Immature natural killer cell (primary cell): ENCODE data around the gene STARD4. TPM values are rescaled to one million over a fixed set of nuclear protein-coding genes. Genes with fewer than 3 reads are reported as not detected.

Experiments
- DNase-seq, 3 donors: peaks; one replicate each; pipeline ENCODE4 v3.0.0; 2022; ENCODE audit warnings: mixed read lengths in 1 of 3
- H3K27ac Mint-ChIP-seq, 6 donors: one replicate each; pipeline ENCODE4 v1.8.0; 2020; ENCODE audit warnings: mixed read lengths in 6 of 6, mild to moderate bottlenecking in 5 of 6, inconsistent platforms in 4 of 6, moderate library complexity in 3 of 6
- H3K27me3 Mint-ChIP-seq, 3 donors: one replicate each; pipeline ENCODE4 v1.8.0; 2020 to 2021; ENCODE audit warnings: low read depth in 3 of 3, mild to moderate bottlenecking in 3 of 3, mixed read lengths in 3 of 3, moderate library complexity in 3 of 3, inconsistent platforms in 1 of 3
- H3K36me3 Mint-ChIP-seq, 3 donors: one replicate each; pipeline ENCODE4 v1.8.0; 2020; ENCODE audit warnings: mixed read lengths in 3 of 3, inconsistent platforms in 2 of 3, mild to moderate bottlenecking in 2 of 3
- H3K4me1 Mint-ChIP-seq, 2 donors: one replicate each; pipeline ENCODE4 v1.8.0; 2020; ENCODE audit warnings: inconsistent platforms in 2 of 2, mild to moderate bottlenecking in 2 of 2, mixed read lengths in 2 of 2, moderate library complexity in 1 of 2
- H3K4me3 Mint-ChIP-seq, 5 donors: one replicate each; pipeline ENCODE4 v1.8.0; 2020; ENCODE audit warnings: mild to moderate bottlenecking in 5 of 5, mixed read lengths in 5 of 5, inconsistent platforms in 3 of 5, moderate library complexity in 3 of 5
- H3K9me3 Mint-ChIP-seq, 6 donors: one replicate each; pipeline ENCODE4 v1.8.0; 2020; ENCODE audit warnings: mild to moderate bottlenecking in 6 of 6, mixed read lengths in 6 of 6, inconsistent platforms in 4 of 6, moderate library complexity in 3 of 6
- polyA plus RNA-seq, 3 donors: library from polyadenylated mRNA; unstranded; fragments of 300-500 nt; fragmentation: Illumina TruSeq; gene quantifications; one replicate each; pipeline ENCODE4 v1.2.3, GENCODE V29; 2021

Gene STARD4, protein sequence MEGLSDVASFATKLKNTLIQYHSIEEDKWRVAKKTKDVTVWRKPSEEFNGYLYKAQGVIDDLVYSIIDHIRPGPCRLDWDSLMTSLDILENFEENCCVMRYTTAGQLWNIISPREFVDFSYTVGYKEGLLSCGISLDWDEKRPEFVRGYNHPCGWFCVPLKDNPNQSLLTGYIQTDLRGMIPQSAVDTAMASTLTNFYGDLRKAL
- 10 to 100 TPM in 2 of 3 donors, 1 to 10 TPM in 1; 8.8 to 12.8 (median 11.8) TPM for polyA plus RNA-seq

- H3K4me1 Mint-ChIP-seq = peaks cover 46 to 56% of the 10 kb centered on the region in 2 donors
- peak within 1 kb of the TSS; percentile 91 to 98 (median 97) for H3K27ac Mint-ChIP-seq
- H3K9me3 Mint-ChIP-seq = no peaks in the 10 kb centered on the region
- H3K36me3 Mint-ChIP-seq = no peaks in the 10 kb centered on the region
- peaks cover 3 to 8% (median 5%) of the 10 kb centered on the region in 3 donors for H3K27me3 Mint-ChIP-seq
- peak; percentile 93 to 95 (median 93) for DNase-seq
- peak within 1 kb of the TSS; percentile 93 to 99 (median 97) for H3K4me3 Mint-ChIP-seq
These were observed at the start of gene STARD4 for GRCh38 chr5:111512375-111513130. STARD4 (minus strand) TSS chr5:111512535; CDS start chr5:111507433, 5,102 bp downstream.

GRCh38 chr5:111559680-111560079 lies 47.3 kb upstream of the STARD4 start:
- Mint-ChIP-seq H3K4me3 (no peak overlapping the region), H3K27me3 (peaks cover 4 to 8% (median 6%) of the 10 kb centered on the region in 3 donors), H3K36me3 (peaks cover 4 to 9% (median 6%) of the 10 kb centered on the region in 3 donors), H3K27ac (no peak overlapping the region), H3K4me1 (no peaks in the 10 kb centered on the region), H3K9me3 (peaks cover 0 to 10% (median 6%) of the 10 kb centered on the region in 6 donors)
- no peak for DNase-seq

GRCh38 chr5:111557686-111558085 lies 45.4 kb upstream of the STARD4 start:
- no peaks in the 10 kb centered on the region for H3K4me1 Mint-ChIP-seq
- H3K4me3 Mint-ChIP-seq = no peak overlapping the region
- peaks cover 4 to 8% (median 6%) of the 10 kb centered on the region in 3 donors for H3K27me3 Mint-ChIP-seq
- H3K27ac Mint-ChIP-seq = no peak overlapping the region
- DNase-seq = no peak
- H3K9me3 Mint-ChIP-seq = peaks cover 0 to 10% (median 6%) of the 10 kb centered on the region in 6 donors
- H3K36me3 Mint-ChIP-seq = peaks cover 4 to 9% (median 6%) of the 10 kb centered on the region in 3 donors

DNA sequence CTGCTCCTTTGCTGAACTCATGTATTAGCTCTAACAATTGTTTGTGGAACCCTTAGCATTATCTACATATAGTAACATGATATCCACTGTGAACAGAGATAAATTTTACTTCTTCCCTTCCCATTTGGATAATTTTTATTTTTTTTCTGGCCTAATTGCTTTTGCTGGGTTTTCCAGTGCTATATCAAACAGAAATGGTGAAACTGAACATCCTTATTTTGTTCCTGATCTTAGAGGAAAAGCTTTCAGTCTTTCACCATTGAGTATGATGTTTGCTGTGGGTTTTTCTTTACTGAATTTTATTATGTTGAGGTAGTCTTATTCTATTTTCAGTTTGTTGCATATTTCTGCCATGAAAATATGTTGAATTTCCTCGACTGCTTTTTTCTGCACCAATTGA lies 44.8 kb upstream of the STARD4 start:
- H3K27me3 Mint-ChIP-seq = peaks cover 4 to 6% (median 5%) of the 10 kb centered on the region in 3 donors
- no peak overlapping the region for H3K4me3 Mint-ChIP-seq
- DNase-seq = no peak
- no peaks in the 10 kb centered on the region for H3K4me1 Mint-ChIP-seq
- H3K36me3 Mint-ChIP-seq = peaks cover 4 to 9% (median 6%) of the 10 kb centered on the region in 3 donors
- no peak overlapping the region for H3K27ac Mint-ChIP-seq
- peaks cover 0 to 10% (median 6%) of the 10 kb centered on the region in 6 donors for H3K9me3 Mint-ChIP-seq

DNA sequence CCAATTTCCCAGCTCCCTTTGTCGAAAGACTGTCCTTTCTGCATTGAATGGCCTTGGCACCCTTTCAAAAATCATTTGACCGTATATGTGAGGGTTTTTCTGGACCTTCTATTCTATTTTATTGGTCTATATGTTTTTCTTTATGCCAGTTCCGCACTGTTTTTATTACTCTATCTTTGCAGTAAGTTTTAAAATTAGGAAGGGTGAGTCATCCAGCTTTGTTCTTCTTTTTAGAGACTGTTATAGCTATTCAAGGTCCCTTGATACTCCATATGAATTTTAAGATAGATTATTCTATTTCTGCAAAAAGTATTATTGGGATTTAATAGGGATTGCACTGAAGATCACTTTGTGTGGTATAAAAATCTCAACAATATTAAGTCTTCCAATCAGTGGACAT lies 44.2 kb upstream of the STARD4 start:
- Mint-ChIP-seq H3K36me3 (peaks cover 4 to 9% (median 6%) of the 10 kb centered on the region in 3 donors), H3K9me3 (peaks cover 0 to 10% (median 6%) of the 10 kb centered on the region in 6 donors), H3K27ac (no peak overlapping the region), H3K4me1 (peaks cover 4% of the 10 kb centered on the region in 2 donors), H3K4me3 (no peak overlapping the region), H3K27me3 (peaks cover 4 to 7% (median 5%) of the 10 kb centered on the region in 3 donors)
- no peak for DNase-seq

- Mint-ChIP-seq H3K27ac (no peak overlapping the region), H3K36me3 (peaks cover 4 to 9% (median 6%) of the 10 kb centered on the region in 3 donors)
These were observed 43.4 kb upstream of the STARD4 start for GRCh38 chr5:111555760-111556159.

GRCh38 chr5:111553868-111554267 lies 41.5 kb upstream of the STARD4 start:
- Mint-ChIP-seq H3K36me3 (no peaks in the 10 kb centered on the region), H3K4me1 (peaks cover 13 to 15% of the 10 kb centered on the region in 2 donors), H3K27me3 (peaks cover 0 to 1% (median 0%) of the 10 kb centered on the region in 3 donors), H3K27ac (no peak overlapping the region), H3K4me3 (no peak overlapping the region), H3K9me3 (no peaks in the 10 kb centered on the region)
- no peak for DNase-seq

More at GRCh38 chr5:111555760-111556159, 43.4 kb upstream of the STARD4 start:
- Mint-ChIP-seq H3K9me3 (peaks cover 0 to 10% (median 6%) of the 10 kb centered on the region in 6 donors), H3K27me3 (peaks cover 4 to 7% (median 5%) of the 10 kb centered on the region in 3 donors), H3K4me1 (peaks cover 11% of the 10 kb centered on the region in 2 donors), H3K4me3 (no peak overlapping the region)
- DNase-seq = no peak

DNA sequence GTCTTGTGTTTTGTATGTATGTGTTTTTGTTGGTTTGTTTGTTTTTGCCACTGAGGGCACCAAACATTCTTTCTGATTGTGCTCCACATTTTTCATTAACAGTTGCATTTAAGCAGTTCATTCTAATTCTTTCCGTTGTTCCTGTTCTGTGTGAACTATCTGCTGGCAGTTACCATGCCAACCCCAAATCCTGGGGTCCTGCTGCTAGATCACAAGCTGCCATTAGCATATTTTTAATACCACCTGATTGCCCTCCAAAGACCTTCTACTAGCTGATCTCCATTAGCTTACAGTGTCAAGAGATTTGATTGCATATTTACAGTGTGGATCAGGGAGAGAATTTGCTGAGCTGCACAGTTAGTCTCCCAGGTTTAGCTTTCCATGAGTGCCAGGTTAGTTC lies 40.6 kb upstream of the STARD4 start:
- Mint-ChIP-seq H3K4me3 (no peak overlapping the region), H3K4me1 (peaks cover 13 to 15% of the 10 kb centered on the region in 2 donors), H3K9me3 (no peaks in the 10 kb centered on the region), H3K27me3 (peaks cover 0 to 1% (median 0%) of the 10 kb centered on the region in 3 donors), H3K36me3 (no peaks in the 10 kb centered on the region), H3K27ac (no peak overlapping the region)
- DNase-seq = no peak

DNA sequence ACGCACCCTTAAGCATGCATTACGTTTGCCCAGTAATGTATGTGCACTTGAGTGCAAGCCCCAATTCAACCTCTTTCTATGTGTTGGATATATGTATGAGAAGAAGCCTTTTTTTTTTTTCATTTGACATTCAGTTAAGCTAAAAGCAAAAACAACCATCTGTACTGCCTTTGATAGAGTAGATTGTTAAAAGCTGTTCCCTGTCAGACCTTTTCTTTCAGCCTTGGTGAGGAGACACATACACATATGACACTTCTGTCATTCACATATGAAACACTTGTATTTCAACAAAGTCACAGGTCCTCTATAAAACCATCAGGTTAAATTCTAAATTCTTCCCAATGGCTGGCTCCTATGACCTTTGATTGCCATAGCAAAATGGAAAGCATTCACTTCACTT lies 40.2 kb upstream of the STARD4 start:
- Mint-ChIP-seq H3K4me1 (peaks cover 13 to 15% of the 10 kb centered on the region in 2 donors), H3K9me3 (no peaks in the 10 kb centered on the region), H3K27ac (no peak overlapping the region), H3K27me3 (peaks cover 0 to 1% (median 0%) of the 10 kb centered on the region in 3 donors), H3K36me3 (no peaks in the 10 kb centered on the region), H3K4me3 (no peak overlapping the region)
- DNase-seq = no peak

- Mint-ChIP-seq H3K4me3 (no peak overlapping the region), H3K27ac (no peak overlapping the region), H3K36me3 (no peaks in the 10 kb centered on the region), H3K9me3 (no peaks in the 10 kb centered on the region), H3K27me3 (peaks cover 0 to 1% (median 0%) of the 10 kb centered on the region in 3 donors), H3K4me1 (peaks cover 13 to 15% of the 10 kb centered on the region in 2 donors)
- no peak for DNase-seq
These were observed 39.4 kb upstream of the STARD4 start for GRCh38 chr5:111551569-111552275.

GRCh38 chr5:111551161-111551560 lies 38.8 kb upstream of the STARD4 start:
- Mint-ChIP-seq H3K4me3 (no peak overlapping the region), H3K4me1 (peaks cover 13 to 15% of the 10 kb centered on the region in 2 donors), H3K9me3 (no peaks in the 10 kb centered on the region), H3K27ac (no peak overlapping the region), H3K36me3 (no peaks in the 10 kb centered on the region), H3K27me3 (peaks cover 0 to 3% (median 0%) of the 10 kb centered on the region in 3 donors)
- no peak for DNase-seq

DNA sequence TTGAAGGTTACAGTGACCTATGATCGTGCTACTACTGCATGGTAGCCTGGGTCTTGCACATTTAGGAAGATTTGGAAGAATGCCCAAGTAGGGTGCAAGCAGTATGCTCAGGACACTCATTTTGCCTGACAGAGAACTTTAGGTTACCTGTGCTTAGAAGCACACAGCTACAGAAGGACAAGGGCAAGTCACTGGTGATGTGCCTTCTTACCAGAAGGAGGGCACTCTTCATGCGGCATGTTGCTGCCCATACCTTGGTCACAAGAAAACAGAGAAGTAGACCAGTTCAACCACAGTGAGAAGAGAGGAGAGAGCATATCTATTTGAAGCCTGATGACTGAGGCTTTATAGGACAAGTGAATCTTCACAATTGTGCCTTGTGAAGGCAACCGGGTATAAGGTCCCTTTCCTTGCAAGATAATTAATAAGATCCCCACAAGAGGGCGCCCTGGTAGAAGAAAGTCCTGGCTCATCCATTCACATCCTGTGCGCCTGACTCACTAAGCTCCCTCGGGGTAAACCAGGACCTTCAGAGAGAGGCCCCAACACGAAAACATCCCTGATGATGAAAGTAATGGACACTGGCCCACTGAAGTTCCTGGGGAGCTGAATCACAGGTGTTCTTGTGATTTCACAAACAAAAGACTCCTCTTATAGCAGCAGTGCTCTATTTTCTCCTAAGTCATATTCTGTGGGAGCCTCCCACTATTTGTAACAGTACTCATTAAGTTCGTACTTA lies 38.1 kb upstream of the STARD4 start:
- peak; percentile 70 to 73 (median 71) for DNase-seq
- no peaks in the 10 kb centered on the region for H3K9me3 Mint-ChIP-seq
- no peak overlapping the region for H3K27ac Mint-ChIP-seq
- no peaks in the 10 kb centered on the region for H3K36me3 Mint-ChIP-seq
- H3K27me3 Mint-ChIP-seq = peaks cover 0 to 3% (median 0%) of the 10 kb centered on the region in 3 donors
- peaks cover 13 to 15% of the 10 kb centered on the region in 2 donors for H3K4me1 Mint-ChIP-seq
- H3K4me3 Mint-ChIP-seq = peak overlapping the region in 1 of 5 donors; percentile 21
